Tibial artery (tissue), 4 donors: ENCODE results near the gene SYDE1.
A peak's percentile ranks its signal among the peaks of the same experiment; 100 is the strongest.

ENCODE experiments used
- DNase-seq, 2 donors: peaks; one replicate each; pipeline ENCODE4 v3.0.0-alpha.2; 2019
- H3K27ac ChIP-seq, 2 donors: fragments of 200-600 bp; sonication (generic) in 1 of 2; 1 replicate in 1 of 2; 2 replicates in 1 of 2; pipeline ENCODE4 v1.5.1; 2018 to 2019; ENCODE audit warnings: mild to moderate bottlenecking in 1 of 2
- H3K27me3 ChIP-seq, 2 donors: fragments of 200-600 bp; sonication (generic) in 1 of 2; one replicate each; pipeline versions ENCODE4 v1.5.1 to v1.6.0; 2016 to 2019
- H3K36me3 ChIP-seq, 3 donors: fragments of 200-600 bp; sonication (generic) in 2 of 3; one replicate each; pipeline ENCODE4 v1.5.1; 2016 to 2019; ENCODE audit warnings: mild to moderate bottlenecking in 2 of 3
- H3K4me1 ChIP-seq, 4 donors: fragments of 200-600 bp; sonication (generic) in 2 of 4; 1 replicate in 3 of 4; 2 replicates in 1 of 4; pipeline ENCODE4 v1.5.1; 2016 to 2019
- H3K4me3 ChIP-seq, 2 donors: fragments of 200-600 bp; sonication (generic) in 1 of 2; 1 replicate in 1 of 2; 2 replicates in 1 of 2; pipeline ENCODE4 v1.5.1; 2018 to 2019; ENCODE audit warnings: mild to moderate bottlenecking in 2 of 2
- H3K9me3 ChIP-seq, 3 donors: fragments of 200-600 bp; sonication (generic) in 1 of 3; one replicate each; pipeline ENCODE4 v1.5.1; 2016 to 2019
- CTCF ChIP-seq, 2 experiments: fragments of 200-600 bp in 1 of 2; fragments of 450-650 bp in 1 of 2; IDR thresholded peaks; one replicate each; pipeline ENCODE4 v1.5.1; 2017 to 2019; ENCODE audit warnings: antibody characterized with exemption in 2 of 2, mild to moderate bottlenecking in 1 of 2, moderate library complexity in 1 of 2
- intact Hi-C: fragments of 100-400 bp; cut with DNase I; formaldehyde crosslinking; loops from one replicate; pipeline ENCODE4 v1.15.0; 2023; ENCODE audit warnings: low total_unique reads

SYDE1 gene

GRCh38 chr19:15115080-15115479 lies 7.9 kb downstream of the SYDE1 start:
- Histone ChIP-seq H3K4me3 (no peak overlapping the region), H3K27ac (peak overlapping the region; percentile 58 to 69), H3K36me3 (peaks cover 56 to 100% (median 89%) of the 10 kb centered on the region in 3 donors), H3K4me1 (peaks cover 0 to 21% (median 11%) of the 10 kb centered on the region in 4 donors), H3K9me3 (no peaks in the 10 kb centered on the region), H3K27me3 (no peaks in the 10 kb centered on the region)
- intact Hi-C loops = no loop called here
- DNase-seq = peak; percentile 67 to 87
- no peak for TF ChIP-seq CTCF (IDR thresholded peaks at IDR 0.05)

GRCh38 chr19:15115762-15116615 lies 8.8 kb downstream of the SYDE1 start:
- H3K27me3 ChIP-seq = no peaks in the 10 kb centered on the region
- no peak overlapping the region for H3K4me3 ChIP-seq
- TF ChIP-seq CTCF (IDR thresholded peaks at IDR 0.05) = no peak
- peaks cover 49 to 100% (median 89%) of the 10 kb centered on the region in 3 donors for H3K36me3 ChIP-seq
- DNase-seq = no peak
- no peaks in the 10 kb centered on the region for H3K9me3 ChIP-seq
- peaks cover 0 to 21% (median 11%) of the 10 kb centered on the region in 4 donors for H3K4me1 ChIP-seq
- intact Hi-C loops = no loop called here
- H3K27ac ChIP-seq = peak overlapping the region; percentile 58 to 69

GRCh38 chr19:15116856-15117255 lies 9.7 kb downstream of the SYDE1 start:
- DNase-seq = no peak
- Histone ChIP-seq H3K27me3 (no peaks in the 10 kb centered on the region), H3K9me3 (no peaks in the 10 kb centered on the region), H3K36me3 (peaks cover 51 to 100% (median 86%) of the 10 kb centered on the region in 3 donors), H3K4me3 (no peak overlapping the region), H3K27ac (peak overlapping the region in 1 of 2 donors; percentile 69), H3K4me1 (peaks cover 0 to 21% (median 11%) of the 10 kb centered on the region in 4 donors)
- TF ChIP-seq CTCF (IDR thresholded peaks at IDR 0.05) = no peak
- intact Hi-C loops = no loop called here

- peaks cover 39 to 99% (median 72%) of the 10 kb centered on the region in 3 donors for H3K36me3 ChIP-seq
- peak in 1 of 2 donors; percentile 31 for DNase-seq
- H3K9me3 ChIP-seq = no peaks in the 10 kb centered on the region
- H3K4me3 ChIP-seq = no peak overlapping the region
- no peaks in the 10 kb centered on the region for H3K27me3 ChIP-seq
- H3K27ac ChIP-seq = no peak overlapping the region
- TF ChIP-seq CTCF (IDR thresholded peaks at IDR 0.05) = no peak
- intact Hi-C loops = no loop called here
- peaks cover 0 to 24% (median 13%) of the 10 kb centered on the region in 4 donors for H3K4me1 ChIP-seq
Measured at GRCh38 chr19:15118248-15118647, 11.0 kb downstream of the SYDE1 start.

GRCh38 chr19:15118789-15119494 lies 11.7 kb downstream of the SYDE1 start:
- intact Hi-C loops = no loop called here
- DNase-seq = peak in 1 of 2 donors; percentile 60
- no peak overlapping the region for H3K27ac ChIP-seq
- TF ChIP-seq CTCF (IDR thresholded peaks at IDR 0.05) = no peak
- H3K4me3 ChIP-seq = no peak overlapping the region
- H3K36me3 ChIP-seq = peaks cover 33 to 92% (median 65%) of the 10 kb centered on the region in 3 donors
- H3K9me3 ChIP-seq = no peaks in the 10 kb centered on the region
- H3K4me1 ChIP-seq = peaks cover 0 to 27% (median 16%) of the 10 kb centered on the region in 4 donors
- H3K27me3 ChIP-seq = no peaks in the 10 kb centered on the region
